NT2/D1 (cell line): ENCODE measurements around the gene CDH4.

ENCODE experiments used
- SUZ12 ChIP-seq: IDR thresholded peaks from 2 replicates; pipeline ENCODE4 v1.6.1; 2011; ENCODE audit not compliant: insufficient read length, insufficient read depth; ENCODE audit errors: extremely low read depth
- YY1 ChIP-seq: IDR thresholded peaks from 2 replicates; pipeline ENCODE4 v1.6.1; 2011; ENCODE audit not compliant: insufficient read length, insufficient read depth

DNA sequence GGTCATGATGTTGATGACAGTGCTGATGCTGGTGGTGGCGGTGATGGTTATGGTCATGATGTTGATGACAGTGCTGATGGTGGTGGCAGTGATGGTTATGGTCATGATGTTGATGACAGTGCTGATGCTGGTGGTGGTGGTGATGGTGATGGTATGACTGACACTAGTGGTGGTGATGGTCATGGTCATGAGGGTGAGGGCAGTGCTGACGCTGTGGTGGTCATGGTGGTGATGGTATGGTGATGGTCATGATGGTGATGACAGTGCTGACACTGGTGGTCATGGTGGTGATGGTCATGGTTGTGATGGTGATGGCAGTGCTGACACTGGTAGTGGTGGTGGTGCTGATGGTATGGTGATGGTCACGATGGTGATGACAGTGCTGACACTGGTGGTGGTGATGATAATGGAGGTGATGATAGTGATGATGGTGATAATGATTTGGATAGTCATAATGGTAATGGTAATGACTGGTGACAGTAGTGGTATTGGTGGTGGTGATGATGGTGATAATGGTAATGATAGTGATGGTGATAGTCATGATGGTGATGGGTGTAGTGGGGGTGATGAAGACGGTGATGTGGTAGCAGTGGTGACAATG, 206.2 kb downstream of the CDH4 start:
- no peak for TF ChIP-seq YY1
- TF ChIP-seq SUZ12: no peak
